ENCODE measurements around the gene PRR11.
"Not testable (repeated sequence)": the region's sequence is repeated elsewhere in the genome, so short reads cannot be mapped to it uniquely, and the experiment has no call there.

Gene PRR11

DNA sequence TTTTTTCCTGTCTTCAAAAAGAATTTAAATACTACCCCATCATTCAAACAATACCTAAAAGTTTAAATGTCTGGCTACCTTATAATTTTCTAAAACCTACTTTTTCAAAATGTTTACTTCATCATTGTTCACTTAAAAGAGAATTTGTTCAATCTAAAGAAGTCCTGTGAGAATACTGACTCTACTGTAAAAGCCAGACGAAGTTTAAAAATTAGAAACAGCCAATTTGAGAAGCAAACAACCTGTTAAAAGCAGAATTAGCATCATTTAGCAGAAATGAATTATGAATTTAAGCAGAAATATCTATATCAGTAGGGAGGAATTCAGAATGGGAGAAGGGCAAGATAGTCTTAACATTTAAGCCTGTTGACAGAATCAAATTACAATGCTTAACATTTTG, 2.6 kb upstream of the PRR11 start:
- DNase-seq (ENCODE audit: low spot score) = no peak

DNA sequence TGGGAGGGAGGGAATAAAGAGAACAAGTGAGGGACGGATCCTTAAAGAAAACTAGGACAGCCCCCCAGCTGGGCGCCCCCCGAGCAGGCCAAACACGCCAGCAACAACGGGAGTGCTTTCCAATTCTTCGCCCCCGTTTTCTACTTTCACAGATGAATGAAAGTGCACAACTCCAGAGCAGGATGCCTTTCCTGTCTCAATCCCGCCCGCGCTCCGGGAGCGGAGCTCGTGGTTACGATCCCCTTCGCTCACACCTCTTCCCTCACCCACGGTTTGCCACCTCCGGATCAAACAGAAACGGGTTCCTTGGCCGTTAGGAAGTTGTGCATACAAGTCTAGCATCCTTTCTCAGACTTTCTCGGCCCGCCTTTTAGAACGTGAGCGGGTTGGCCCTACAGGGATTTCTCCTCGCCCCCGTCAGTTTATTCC, 1.2 kb upstream of the PRR11 start:
- DNase-seq (ENCODE audit: low spot score) = peak; percentile 16

DNA sequence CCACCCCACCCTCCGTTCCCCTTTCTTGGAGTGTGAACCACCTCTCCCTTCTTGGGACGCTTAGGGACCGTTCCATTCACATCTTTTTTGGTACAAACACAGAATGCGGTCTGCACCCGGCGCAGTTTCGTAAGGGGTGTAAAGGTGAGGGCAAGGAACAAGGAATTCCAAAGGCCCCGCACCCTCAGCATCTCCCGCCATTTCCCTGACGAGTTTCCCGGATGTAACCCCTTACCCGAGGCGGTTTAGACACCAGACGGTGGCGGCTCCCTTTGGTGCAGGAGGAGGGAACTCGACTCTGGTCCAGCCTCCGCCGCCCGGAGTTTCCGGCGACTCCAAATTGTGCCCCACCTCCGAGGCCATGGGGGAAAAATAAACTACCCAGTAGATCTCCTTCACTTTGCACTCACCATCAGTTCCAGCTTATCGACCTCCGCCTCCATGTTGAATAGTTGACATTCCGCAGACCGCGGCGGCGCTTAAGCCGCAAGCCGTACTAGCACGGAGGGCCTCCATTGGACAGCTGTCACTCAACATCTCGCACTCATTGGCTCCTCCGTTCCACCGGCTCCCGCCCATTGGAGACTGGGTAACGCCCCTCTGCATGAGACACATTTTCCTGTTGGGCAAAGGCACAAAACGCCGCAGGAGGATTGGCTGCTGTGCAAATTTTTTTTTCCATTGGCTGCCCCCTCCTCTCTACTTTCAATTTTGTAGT, 666 bp upstream of the PRR11 start, which contains the start of gene SKA2:
Gene SKA2, minus strand, starts transcription at position 466 of the 718 bp plus-strand sequence. Its CDS starts 23 bp downstream, at position 443.
- peak; percentile 68 for DNase-seq (ENCODE audit: low spot score)

DNA sequence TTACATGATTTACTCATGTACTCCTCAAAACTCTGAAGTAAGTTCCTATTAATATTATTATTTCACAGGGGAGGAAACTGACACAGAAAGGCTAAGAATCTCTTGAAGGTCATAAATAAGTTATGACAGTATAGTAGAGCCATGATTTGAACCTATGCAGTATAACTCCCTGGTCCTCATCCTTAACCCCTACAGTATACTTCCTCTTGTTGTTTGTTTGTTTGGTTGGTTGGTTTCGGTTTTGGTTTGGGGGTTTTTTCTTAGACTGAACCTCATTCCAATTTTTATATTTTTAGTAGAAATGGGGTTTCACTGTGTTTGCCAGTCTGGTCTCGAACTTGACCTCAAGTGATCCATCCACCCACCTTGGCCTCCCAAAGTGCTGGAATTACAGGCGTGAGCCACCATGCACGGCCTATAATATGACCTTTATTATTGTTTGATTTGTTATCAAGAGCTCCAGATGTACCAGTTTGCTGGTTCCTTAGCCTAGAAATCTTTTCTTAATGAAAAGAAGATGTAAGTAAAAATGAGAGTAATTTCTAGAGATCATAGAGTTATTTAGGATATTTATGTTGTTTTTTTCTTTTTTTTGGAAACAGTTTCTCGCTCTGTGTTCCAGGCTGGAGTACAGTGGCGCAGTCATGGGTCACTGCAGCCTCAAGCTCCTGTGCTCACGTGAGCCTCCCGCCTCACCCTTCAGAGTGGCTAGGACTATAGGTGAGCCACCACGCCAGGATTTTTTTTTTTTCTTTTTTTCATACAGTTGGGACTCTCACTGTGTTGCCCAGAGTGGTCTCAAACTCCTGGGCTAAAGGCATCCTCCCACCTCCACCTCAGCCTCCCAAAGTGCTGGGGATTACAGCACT, 4.8 kb downstream of the PRR11 start:
- peak; percentile 15 for DNase-seq (ENCODE audit: low spot score)

DNA sequence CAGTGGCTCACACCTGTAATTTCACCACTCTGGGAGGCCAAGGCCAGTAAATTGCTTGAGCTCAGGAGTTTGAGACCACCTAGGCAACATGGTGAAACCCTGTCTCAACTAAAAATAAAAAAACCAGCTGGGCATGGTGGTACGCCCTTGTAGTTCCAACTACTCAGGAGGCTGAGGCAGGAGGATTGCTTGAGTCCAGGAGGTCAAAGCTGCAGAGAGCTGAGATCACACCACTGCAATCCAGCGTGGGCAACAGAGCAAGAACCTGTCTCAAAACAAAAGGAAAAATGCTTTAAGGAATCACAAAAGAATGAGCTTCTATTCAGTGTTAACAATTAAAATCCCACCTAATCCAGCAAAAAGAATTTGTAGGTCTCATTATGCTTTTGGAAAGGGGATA, 5.9 kb downstream of the PRR11 start:
- DNase-seq (ENCODE audit: low spot score) = no peak

DNA sequence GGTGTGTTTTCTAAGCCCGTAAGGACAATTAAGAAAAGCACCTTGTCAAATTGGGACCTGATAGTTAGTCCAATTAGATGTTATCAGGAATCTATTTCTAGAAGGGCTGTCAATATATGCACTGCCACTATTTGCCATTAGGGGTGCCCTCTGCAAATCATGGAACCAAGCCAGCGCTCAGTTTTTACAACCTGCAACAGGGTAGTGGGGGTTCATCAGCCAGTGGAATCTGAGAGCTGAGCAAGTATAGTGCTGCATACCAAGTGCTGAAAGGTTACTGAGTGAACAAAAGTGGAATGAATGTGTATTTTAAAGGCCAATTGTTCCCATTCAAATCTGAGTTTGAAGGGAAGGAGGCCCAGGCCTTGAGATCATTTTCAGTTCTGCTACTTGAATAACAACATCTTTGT, 10.4 kb downstream of the PRR11 start:
- peak; percentile 48 for DNase-seq (ENCODE audit: low spot score)

DNA sequence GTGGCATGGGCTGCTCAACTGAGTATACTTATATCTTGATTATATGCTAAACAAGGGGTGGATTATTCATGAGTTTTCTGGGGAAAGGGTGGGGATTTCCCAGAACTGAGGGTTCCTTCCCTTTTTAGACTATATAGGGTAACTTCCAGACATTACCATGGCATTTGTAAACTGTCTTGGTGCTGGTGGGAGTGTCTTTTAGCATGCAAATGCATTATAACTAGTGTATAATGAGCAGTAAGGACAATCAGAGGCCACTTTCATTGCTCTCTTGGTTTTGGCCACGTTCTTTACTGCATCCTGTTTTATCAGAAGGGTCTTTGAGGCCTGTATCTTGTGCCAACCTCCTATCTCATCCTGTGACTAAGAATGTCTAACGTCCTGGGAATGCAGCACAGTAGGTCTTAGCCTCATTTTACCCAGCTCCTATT, 12.0 kb downstream of the PRR11 start:
- no peak for DNase-seq (ENCODE audit: low spot score)

DNA sequence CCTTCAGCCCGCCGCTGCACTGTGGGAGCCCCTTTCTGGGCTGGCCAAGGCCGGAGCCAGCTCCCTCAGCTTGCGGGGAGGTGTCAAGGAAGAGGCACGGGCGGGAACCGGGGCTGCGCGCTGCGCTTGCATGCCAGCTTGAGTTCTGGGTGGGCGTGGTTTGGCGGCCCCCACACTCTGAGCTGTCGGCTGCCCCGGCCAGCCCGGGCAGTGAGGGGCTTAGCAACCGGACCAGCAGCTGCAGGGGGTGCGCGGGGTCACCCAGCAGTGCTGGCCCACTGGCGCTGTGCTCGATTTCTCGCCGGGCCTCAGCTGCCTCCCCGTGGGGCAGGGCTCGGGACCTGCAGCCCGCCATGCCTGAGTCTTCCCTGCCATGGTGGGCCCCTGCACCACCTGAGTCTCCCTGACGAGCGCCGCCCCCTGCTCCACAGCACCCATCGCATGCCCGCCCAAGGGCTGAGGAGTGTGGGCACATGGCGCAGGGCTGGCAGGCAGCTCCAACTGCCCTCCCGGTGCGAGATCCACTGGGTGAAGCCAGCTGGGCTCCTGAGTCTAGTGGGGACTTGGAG, 17.0 kb downstream of the PRR11 start:
- DNase-seq (ENCODE audit: low spot score) = no peak

DNA sequence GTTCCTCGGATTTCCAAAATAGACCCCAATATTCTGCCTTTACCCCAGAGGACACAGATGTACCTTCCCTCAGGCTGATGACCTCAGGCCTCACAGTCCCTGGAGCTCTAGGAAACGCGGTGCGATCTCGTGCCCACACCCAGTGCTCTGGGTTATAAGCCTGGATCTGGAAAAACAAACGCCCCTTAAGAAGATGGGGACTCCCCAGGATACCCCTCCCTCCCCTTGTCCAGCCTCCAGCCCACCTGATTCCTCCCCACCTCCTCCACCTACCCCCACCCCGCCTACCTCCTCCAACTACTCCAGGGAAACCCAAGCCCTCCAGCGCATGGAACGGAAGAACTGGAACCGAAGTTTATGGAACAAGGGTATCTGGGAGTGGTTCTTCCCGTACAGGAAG, 19.1 kb downstream of the PRR11 start:
- DNase-seq (ENCODE audit: low spot score) = no peak

DNA sequence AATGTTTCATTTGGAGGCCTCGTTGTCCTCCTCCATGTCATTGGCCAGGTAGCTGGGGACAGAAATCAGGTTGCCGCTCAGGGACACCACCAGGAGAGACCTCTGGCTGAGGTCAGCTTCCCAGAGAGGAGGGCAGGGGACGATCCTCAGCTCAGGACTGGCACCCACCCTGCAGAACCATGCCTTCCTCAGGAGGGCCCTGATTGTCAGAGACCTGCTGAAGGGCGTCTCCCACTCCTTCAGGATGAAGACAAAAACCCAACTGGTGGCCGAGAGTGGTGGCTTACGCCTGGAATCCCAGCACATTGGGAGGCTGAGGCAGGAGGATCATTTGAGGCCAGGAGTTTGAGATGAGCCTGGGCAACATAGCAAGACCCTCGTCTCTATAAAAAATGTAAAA, 19.5 kb downstream of the PRR11 start:
- DNase-seq (ENCODE audit: low spot score) = no peak

DNA sequence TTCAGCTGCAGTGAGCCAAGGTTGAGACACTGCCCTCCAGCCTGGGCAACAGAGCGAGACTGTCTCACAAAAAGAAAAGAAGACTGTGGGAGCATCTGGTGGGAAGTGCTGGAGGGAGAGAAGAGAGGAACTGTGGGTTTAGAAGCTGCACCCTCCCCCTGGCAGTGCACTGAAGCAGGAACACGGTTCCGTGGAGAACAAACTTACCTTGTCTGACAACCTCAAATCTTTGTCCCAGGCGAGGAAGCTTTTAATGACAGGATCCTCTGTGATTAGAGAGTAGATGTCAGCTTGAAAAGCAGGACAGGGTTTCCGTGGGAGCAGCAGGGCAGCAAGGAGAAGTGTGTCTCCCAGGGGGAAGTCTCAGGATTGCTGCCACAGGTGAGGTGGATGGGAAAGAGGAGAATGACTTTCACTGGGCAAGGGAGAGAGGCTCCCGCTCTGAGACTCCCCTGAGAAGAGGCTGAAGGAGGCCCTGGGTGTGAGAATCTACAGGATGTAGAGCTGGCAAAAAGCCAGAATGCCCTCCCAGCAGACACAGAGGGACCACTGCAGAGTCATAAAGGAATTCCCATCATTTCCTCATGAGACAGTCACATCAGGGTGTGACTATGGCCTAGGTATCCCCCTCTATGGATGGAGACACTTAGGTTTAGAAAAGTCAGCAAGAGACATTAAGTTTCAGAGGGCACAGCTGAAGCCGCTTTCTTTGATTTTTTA, 22.9 kb downstream of the PRR11 start:
- no peak for DNase-seq (ENCODE audit: low spot score)

DNA sequence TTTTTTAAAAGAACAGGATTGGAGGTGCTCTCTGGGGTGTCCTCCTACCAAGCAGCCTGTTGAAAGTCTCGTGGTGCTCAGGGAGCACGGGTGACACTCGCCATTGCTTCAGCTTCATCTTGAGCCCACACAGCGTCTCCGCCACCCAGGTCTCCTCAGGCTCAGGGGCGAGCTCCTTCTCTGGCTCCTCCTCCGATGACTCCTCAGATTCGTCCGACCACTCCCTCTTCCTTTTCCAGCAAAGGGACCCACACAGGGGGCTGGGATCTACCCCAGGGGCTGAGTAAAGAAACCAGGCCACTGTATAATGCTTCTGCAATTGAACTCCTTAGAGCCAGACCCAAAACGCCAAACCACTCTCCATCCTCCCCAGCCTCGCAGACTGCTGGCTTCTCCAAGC, 24.1 kb downstream of the PRR11 start:
- not testable (repeated sequence) for DNase-seq (ENCODE audit: low spot score)

DNA sequence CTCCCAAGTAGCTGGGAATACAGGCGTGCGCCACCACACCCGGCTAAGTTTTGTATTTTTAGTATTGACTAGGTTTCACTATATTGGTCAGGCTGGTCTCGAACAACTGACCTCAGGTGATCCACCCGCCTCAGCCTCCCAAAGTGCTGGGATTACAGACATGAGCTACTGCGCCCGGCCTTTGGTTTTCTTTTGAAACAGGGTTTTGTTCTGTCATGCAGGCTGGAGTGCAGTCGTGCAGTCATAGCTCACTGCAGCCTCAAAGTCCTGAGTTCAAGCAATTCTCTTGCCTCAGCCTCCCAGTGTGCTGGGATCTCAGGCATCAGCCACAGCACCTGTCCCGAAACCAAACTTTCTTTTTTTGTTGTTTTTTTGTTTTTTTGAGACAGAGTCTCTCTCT, 25.1 kb downstream of the PRR11 start:
- no peak for DNase-seq (ENCODE audit: low spot score)

DNA sequence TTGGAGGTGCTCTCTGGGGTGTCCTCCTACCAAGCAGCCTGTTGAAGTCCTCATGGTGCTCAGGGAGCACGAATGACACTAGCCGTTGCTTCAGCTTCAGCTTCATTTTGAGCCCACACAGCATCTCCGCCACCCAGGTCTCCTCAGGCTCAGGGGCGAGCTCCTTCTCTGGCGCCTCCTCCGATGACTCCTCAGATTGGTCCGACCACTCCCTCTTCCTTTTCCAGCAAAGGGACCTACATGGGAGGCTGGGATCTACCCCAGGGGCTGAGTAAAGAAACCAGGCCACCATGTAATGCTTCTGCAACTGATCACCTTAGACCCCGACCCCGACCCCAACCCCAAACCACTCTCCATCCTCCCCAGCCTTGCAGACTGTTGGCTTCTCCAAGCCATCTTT, 25.9 kb downstream of the PRR11 start:
- DNase-seq (ENCODE audit: low spot score) = no peak

DNA sequence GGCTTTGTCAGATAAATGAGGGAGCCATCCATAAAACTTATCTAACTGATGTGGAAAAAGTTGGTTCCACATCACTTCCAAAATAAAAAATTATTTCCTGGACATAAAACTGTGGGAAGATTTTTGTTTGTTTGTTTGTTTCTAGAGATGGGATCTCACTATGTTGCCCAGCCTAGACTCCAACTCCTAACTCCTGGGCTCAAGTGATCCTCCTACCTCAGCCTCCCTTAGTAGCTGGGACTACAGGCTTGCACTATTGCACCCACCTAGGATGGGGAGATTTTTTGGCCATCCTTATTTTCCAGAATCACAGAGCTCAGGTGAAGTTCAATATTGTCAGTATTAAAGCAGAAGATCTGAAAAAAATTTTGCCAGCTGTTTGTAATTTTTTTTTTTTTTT, 30.5 kb downstream of the PRR11 start:
- no peak for DNase-seq (ENCODE audit: low spot score)

DNA sequence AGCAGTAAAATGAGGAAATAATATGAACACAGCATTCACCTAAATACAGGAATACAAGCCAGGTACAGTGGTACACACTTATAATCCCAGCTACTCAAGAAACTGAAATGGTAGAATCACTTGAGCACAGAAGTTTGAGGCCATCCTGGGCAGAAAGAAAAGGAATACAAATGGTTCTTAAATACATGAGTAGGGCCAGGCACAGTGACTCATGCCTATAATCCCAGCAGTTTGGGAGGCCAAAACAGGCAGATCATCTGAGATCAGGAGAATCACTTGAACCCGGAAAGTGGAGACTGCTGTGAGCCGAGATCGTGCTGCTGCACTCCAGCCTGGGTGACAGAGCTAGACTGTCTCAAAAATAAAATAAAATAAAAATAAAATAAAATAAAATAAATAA, 31.3 kb downstream of the PRR11 start:
- no peak for DNase-seq (ENCODE audit: low spot score)

DNA sequence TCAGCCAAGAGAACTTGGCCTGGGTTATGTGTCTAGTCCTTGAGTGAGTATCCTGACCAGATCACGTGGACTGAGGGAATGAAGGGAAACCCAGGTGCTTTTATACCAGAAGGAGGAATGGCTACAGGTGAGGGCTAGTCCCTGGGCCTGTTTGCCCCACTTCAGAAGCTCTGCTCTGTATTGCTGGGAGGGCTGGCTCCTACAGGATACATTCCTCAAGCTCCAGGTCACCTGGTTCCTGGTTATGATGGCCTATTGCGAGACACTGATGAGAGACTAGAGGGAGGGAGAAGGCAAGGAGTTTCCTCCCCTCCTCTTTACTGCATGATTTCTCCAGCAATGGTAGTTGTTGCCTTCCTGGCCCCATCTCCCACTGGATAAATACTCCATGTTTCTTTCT, 35.3 kb downstream of the PRR11 start:
- no peak for DNase-seq (ENCODE audit: low spot score)

DNA sequence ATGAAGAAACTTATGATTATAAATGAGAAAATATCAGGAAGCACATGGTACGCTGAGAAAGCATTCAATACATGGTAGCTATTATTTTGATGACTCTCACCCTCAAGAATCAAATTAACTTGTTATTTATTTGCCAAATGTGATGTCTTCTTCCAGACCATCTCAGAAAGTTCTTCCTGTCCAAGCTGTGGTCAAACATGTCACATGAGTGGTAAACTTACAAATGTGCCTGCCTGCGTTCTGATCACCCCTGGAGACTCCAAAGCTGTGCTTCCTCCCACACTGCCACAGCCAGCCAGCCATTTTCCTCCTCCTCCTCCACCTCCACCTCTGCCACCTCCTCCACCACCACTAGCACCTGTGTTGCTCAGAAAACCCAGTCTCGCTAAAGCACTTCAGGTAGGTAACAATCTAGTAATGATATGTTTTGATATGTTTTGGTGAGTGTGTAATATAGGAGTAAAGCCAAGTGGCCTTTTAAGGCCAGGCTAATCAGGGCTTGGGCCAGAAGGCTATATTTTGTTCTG, 37.9 kb downstream of the PRR11 start:
- no peak for DNase-seq (ENCODE audit: low spot score)

DNA sequence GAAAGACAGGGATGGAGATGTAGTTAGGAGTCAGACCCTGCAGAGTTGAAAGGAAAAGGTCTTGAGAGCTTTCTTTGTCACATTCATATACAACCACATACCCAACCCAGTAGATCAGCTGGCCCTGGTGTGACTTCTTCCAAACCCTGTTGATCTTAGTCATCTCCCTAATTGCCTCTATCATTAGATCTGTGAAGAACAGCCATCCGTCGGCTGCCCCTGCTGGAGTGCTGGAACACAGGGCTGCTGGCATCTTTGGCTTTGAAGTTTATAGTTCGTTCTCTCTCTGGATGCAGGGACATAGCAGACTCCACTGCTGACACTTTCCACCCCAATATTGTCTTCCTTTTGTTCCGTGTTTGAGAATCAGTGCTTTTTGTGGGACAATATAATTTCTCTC, 43.9 kb downstream of the PRR11 start:
- no peak for DNase-seq (ENCODE audit: low spot score)

DNA sequence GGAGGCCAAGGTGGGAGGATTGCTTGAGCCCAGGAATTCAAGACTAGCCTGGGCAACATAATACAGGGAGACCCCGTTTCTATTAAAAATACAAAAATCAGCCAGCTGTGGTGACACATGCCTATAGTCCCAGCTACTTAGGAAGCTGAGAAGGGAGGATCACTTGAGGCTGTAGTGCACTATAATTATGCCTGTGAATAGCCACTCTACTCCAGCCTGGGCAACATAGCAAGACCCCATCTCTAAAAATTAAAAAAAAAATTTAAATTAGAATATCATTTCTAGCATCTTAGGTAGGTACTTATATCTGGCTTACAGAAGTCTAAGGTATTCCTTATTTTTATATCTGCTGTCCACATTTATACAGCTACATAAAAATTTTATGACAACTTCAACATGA, 46.8 kb downstream of the PRR11 start:
- no peak for DNase-seq (ENCODE audit: low spot score)

DNA sequence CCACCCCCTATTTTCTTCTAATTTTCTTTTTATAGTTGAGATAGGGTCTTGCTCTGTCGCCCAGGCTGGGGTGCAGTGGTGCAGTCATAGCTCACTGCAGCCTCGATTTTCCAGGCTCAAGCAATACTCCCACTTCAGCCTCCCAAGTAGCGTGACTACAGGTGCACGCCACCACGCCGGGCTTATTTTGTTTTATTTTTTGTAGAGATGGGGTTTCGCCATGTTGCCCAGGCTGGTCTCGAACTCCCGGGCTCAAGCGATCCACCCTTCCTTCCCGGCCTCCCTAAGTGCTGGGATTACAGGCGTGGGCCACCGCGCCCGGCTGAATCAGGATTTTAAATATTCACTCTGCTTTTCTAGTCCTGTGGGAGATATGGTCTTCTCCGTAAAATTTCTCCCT, 63.8 kb downstream of the PRR11 start:
- no peak for DNase-seq (ENCODE audit: low spot score)

DNA sequence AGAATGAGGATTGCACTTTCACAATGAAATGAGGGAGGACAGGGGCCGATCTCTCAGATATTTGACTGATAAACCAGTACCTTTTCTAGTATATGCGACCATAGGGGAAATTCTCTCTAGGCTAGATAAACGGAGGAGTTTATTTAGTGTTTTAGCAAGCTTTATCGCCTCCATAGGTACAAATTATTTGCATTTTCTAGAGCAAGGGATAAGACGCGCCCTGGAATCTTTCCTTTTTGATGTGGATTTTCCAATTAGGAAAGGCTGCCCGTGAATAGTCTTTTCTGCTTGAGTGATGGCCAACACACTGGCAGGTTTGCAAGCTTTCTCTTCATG, 64.4 kb downstream of the PRR11 start:
- DNase-seq (ENCODE audit: low spot score) = no peak
